Brain pericyte (primary cell): Measurements from ENCODE around the gene CAD.

ENCODE experiments used
- DNase-seq: peaks from one replicate; pipeline ENCODE4 v3.0.0-alpha.2; 2012; ENCODE audit warnings: low read depth, low spot score

The CAD gene

GRCh38 chr2:27198627-27199026 is 18.5 kb upstream of the CAD start:
- no peak for DNase-seq

GRCh38 chr2:27199241-27199640 is 17.9 kb upstream of the CAD start:
- no peak for DNase-seq

- DNase-seq, result no peak
These were observed 15.5 kb upstream of the CAD start for GRCh38 chr2:27201675-27202074.

- no peak for DNase-seq
These were observed 14.3 kb upstream of the CAD start for GRCh38 chr2:27202854-27203253.

GRCh38 chr2:27203741-27204140 is 13.4 kb upstream of the CAD start:
- DNase-seq, result no peak

GRCh38 chr2:27204566-27204965 is 12.6 kb upstream of the CAD start:
- no peak for DNase-seq

- DNase-seq, result no peak
These were observed 12.0 kb upstream of the CAD start for GRCh38 chr2:27205206-27205605.

- DNase-seq, result no peak
These were observed 10.8 kb upstream of the CAD start for GRCh38 chr2:27206346-27206745.

- DNase-seq, result no peak
These were observed 8.6 kb upstream of the CAD start for GRCh38 chr2:27208486-27209050.

- DNase-seq, result no peak
These were observed 7.4 kb upstream of the CAD start for GRCh38 chr2:27209621-27210401.

GRCh38 chr2:27211241-27211942 is 5.8 kb upstream of the CAD start:
- DNase-seq, result no peak

GRCh38 chr2:27211943-27212625 is 5.1 kb upstream of the CAD start, which contains the start of the genes ATRAID and SLC5A6:
ATRAID (plus strand) TSS chr2:27212041; CDS start chr2:27212369, 328 bp downstream.
SLC5A6 (minus strand) TSS chr2:27212268; CDS start chr2:27207650, 4,618 bp downstream.
- peak; percentile 58 for DNase-seq

GRCh38 chr2:27212626-27213471 is 4.3 kb upstream of the CAD start:
- no peak for DNase-seq

GRCh38 chr2:27214941-27215340 is 2.2 kb upstream of the CAD start:
- DNase-seq, result no peak

GRCh38 chr2:27216416-27217137 is 592 bp upstream of the CAD start:
- DNase-seq, result no peak

GRCh38 chr2:27218614-27219013 is 1.4 kb downstream of the CAD start:
- DNase-seq, result no peak

GRCh38 chr2:27219091-27219490 is 1.9 kb downstream of the CAD start:
- DNase-seq, result no peak

GRCh38 chr2:27220091-27220490 is 2.9 kb downstream of the CAD start:
- no peak for DNase-seq

- no peak for DNase-seq
These were observed 4.0 kb downstream of the CAD start for GRCh38 chr2:27221166-27221565.

- DNase-seq, result no peak
These were observed 5.2 kb downstream of the CAD start for GRCh38 chr2:27222407-27222806.
